Esophagus muscularis mucosa (tissue), 4 donors: Measurements from ENCODE around the gene SNRPD2. TPM values are rescaled to one million over a fixed set of nuclear protein-coding genes. Genes with fewer than 3 reads are reported as not detected.
A peak's percentile ranks its signal among the peaks of the same experiment; 100 is the strongest.

Experiments
- DNase-seq: peaks from one replicate; pipeline ENCODE4 v3.0.0-alpha.2; 2017; ENCODE audit errors: extremely low spot score
- H3K27ac ChIP-seq, 4 donors: fragments of 200-600 bp; sonication (generic); replicated peaks in 1 of 4; 1 replicate in 3 of 4; 2 replicates in 1 of 4; pipeline ENCODE4 v1.5.1; 2016 to 2019; ENCODE audit warnings: mild to moderate bottlenecking in 1 of 4
- H3K27me3 ChIP-seq, 4 donors: fragments of 200-600 bp; sonication (generic); one replicate each; pipeline versions ENCODE4 v1.5.1 to v1.6.0; 2016 to 2019
- H3K36me3 ChIP-seq, 4 donors: fragments of 200-600 bp; sonication (generic); one replicate each; pipeline ENCODE4 v1.5.1; 2016 to 2019
- H3K4me1 ChIP-seq, 4 donors: fragments of 200-600 bp; sonication (generic); one replicate each; pipeline ENCODE4 v1.5.1; 2016 to 2019
- H3K4me3 ChIP-seq, 4 donors: fragments of 200-600 bp; sonication (generic); 1 replicate in 2 of 4; 2 replicates in 2 of 4; pipeline ENCODE4 v1.5.1; 2016 to 2019; ENCODE audit warnings: mild to moderate bottlenecking in 4 of 4, moderate library complexity in 1 of 4
- H3K9me3 ChIP-seq, 4 donors: fragments of 200-600 bp; sonication (generic); 1 replicate in 3 of 4; 2 replicates in 1 of 4; pipeline ENCODE4 v1.5.1; 2016 to 2019
- EP300 ChIP-seq: sonication (generic); formaldehyde crosslinking; IDR thresholded peaks from one replicate; pipeline ENCODE4 v1.6.1; 2017; ENCODE audit warnings: antibody characterized with exemption
- POLR2A ChIP-seq: fragments of 450-650 bp; IDR thresholded peaks from one replicate; pipeline ENCODE4 v1.6.1; 2017; ENCODE audit warnings: antibody characterized with exemption, moderate library complexity, mild to moderate bottlenecking, low read depth
- POLR2AphosphoS5 ChIP-seq, 2 donors: sonication (generic); formaldehyde crosslinking; IDR thresholded peaks; one replicate each; pipeline ENCODE4 v1.6.1; 2017; ENCODE audit warnings: antibody characterized with exemption in 2 of 2
- WGBS: methylation state at CpG from one replicate; pipeline ENCODE4 v1.1.5; 2018; 5-methylcytosine and 5-hydroxymethylcytosine counted together
- intact Hi-C: fragments of 100-400 bp; cut with DNase I; formaldehyde crosslinking; loops from one replicate; pipeline ENCODE4 v1.15.1; 2023
- total RNA-seq, 4 donors: library from RNA; depleted of rRNA; stranded (reverse); fragments of >200 nt; gene quantifications; one replicate each; pipeline versions ENCODE4 v1.1.0 to v1.2.1, GENCODE V29; 2016
- TF ChIP-seq, protein P1 (sequence below), 3 experiments: fragments of 200-600 bp in 2 of 3; fragments of 450-650 bp in 1 of 3; sonication (generic) in 2 of 3; IDR thresholded peaks; one replicate each; pipeline ENCODE4 v1.5.1; 2017 to 2019; ENCODE audit warnings: antibody characterized with exemption in 3 of 3, mild to moderate bottlenecking in 2 of 3, moderate library complexity in 1 of 3

Gene SNRPD2
- total RNA-seq, 4 donors from 2014 or later: 107 to 167 (median 139) TPM

DNA sequence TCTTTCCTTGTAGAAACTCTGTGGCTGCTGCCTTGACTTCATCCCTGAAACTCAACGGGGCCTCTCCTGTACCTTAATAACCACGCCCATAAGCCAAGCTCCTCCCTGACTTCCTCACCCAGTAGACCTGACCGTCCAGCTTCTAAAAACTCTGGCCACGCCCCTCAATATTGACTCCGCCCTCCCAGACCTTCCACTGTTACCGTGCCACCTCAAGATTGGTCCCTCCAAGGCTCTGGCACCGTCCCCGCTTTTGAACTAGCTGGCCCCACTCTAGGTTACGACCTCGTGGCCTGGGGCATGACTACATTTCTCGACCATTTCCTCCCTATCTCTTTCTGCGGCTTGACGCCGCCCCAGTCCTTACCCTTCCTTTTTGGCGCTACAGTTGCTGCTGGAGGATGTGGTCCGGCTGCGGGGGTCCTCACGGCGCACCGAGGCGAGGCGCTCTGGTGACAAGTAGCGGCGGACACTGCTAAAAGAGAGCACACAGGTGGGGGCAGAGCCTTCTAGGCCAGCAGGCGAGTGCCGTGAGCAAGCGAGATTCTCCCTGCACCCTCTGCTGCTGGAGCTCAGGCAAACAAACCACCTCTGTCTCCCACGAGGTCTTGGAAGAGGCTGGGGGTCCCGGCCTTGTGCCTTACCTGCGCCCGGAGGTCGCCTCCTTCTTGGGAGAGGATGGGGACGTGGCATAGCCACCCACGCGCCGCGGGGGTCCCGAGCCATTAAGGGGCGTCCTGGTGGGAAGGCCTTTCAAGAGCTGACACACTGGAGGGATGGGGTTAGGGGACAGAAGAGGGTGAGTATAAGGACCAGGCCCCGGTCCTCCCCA, 50.3 kb downstream of the SNRPD2 start:
- TF ChIP-seq, protein P1, sequence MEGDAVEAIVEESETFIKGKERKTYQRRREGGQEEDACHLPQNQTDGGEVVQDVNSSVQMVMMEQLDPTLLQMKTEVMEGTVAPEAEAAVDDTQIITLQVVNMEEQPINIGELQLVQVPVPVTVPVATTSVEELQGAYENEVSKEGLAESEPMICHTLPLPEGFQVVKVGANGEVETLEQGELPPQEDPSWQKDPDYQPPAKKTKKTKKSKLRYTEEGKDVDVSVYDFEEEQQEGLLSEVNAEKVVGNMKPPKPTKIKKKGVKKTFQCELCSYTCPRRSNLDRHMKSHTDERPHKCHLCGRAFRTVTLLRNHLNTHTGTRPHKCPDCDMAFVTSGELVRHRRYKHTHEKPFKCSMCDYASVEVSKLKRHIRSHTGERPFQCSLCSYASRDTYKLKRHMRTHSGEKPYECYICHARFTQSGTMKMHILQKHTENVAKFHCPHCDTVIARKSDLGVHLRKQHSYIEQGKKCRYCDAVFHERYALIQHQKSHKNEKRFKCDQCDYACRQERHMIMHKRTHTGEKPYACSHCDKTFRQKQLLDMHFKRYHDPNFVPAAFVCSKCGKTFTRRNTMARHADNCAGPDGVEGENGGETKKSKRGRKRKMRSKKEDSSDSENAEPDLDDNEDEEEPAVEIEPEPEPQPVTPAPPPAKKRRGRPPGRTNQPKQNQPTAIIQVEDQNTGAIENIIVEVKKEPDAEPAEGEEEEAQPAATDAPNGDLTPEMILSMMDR (IDR thresholded peaks at IDR 0.05): no peak
- TF ChIP-seq POLR2A (no peak), EP300 (no peak), POLR2AphosphoS5 (IDR thresholded peaks at IDR 0.05) (no peak)
- Histone ChIP-seq H3K27ac (peak overlapping the region; percentile 72 to 78 (median 74)), H3K36me3 (no peaks in the 10 kb centered on the region), H3K4me3 (peak overlapping the region; percentile 40 to 54 (median 50)), H3K27me3 (peaks cover 0 to 34% (median 11%) of the 10 kb centered on the region in 4 donors), H3K4me1 (peaks cover 30 to 67% (median 64%) of the 10 kb centered on the region in 4 donors), H3K9me3 (no peaks in the 10 kb centered on the region)
- WGBS: 20% methylated on average over 24 of the region's 40 CpGs
- intact Hi-C loops: loop anchor here (1.0 to 5.0 kb wide), 3 partner anchors 34 to 119 kb away; no protein-coding TSS in a partner anchor
- peak; percentile 95 for DNase-seq

DNA sequence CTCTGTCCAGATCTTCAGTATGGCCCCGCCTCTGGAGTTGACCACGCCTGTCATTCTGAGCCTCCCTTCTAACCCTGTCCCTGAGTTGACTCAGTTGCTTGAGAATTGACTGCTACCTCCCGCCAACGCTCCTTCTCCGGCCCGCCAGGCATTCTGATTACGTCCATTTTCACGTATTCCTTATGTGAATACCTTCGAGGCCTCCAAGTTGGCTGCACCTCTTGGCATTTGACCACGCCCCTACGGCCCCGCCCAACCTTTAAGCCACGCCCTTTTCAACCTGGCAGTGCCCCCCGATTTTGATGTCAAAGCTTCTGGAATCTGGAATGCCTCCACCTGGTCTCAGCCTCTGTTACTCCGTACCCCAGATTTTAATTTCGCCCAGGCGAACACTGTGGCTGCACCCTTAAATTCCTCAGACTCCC, 50.9 kb downstream of the SNRPD2 start:
- TF ChIP-seq POLR2A: no peak
- no peak for TF ChIP-seq POLR2AphosphoS5 (IDR thresholded peaks at IDR 0.05)
- TF ChIP-seq, protein P1 (IDR thresholded peaks at IDR 0.05): no peak
- TF ChIP-seq EP300: no peak
- peaks cover 24 to 61% (median 58%) of the 10 kb centered on the region in 4 donors for H3K4me1 ChIP-seq
- DNase-seq: no peak
- H3K27me3 ChIP-seq: peaks cover 0 to 28% (median 9%) of the 10 kb centered on the region in 4 donors
- no peaks in the 10 kb centered on the region for H3K9me3 ChIP-seq
- H3K27ac ChIP-seq: peak overlapping the region in 3 of 4 donors; percentile 72 to 78 (median 76)
- H3K4me3 ChIP-seq: peak overlapping the region in 1 of 4 donors; percentile 54
- intact Hi-C loops: loop anchor here (5.0 kb wide), 1 partner anchor 41 kb away; no protein-coding TSS in a partner anchor
- 64% methylated on average over 17 of the region's 17 CpGs for WGBS
- H3K36me3 ChIP-seq: no peaks in the 10 kb centered on the region

DNA sequence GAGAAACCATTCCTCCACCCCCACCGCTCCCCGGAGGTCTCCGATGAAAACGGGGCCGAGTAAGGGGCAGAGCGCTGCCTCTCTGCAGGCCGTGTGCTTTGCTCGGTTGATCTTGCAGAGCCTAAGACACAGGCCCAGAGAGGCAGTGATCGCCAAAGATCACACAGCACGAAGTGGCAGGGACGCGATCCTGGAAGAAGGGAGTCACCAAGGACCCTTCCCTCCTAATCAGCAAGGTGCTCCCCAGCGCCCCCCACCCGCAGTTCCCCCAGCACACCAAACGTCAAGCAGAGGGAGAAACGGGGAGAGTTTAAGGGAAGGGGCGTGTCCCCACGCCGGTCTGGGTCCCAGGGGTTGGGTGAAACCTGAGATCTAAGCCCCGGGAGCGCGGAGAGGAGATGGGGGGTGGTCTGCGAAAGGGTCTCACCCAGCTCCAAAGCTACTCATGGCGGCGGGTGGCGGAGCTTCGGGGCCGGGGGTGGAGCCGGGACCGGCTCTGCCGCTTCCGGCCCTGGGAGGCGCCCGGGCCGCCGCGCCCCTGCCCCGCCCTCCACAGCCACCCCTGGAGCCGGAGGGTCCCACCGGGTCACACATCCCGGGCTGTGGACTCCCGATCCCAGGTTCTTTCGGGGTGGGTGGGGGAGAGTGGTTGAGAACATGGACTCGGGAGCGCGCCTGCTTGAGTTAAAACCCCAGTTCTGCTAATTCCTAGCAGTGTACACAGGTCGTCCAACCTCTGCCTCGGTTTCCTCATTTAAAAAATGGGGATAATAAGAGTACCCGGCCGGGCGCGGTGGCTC, 52.6 kb downstream of the SNRPD2 start, which contains the start of gene EML2:
EML2 (minus strand) TSS at position 468 of the 800 bp plus-strand sequence; CDS start at position 447, 21 bp downstream.
- no peak for DNase-seq
- H3K4me3 ChIP-seq: peak within 1 kb of the TSS; percentile 63 to 70 (median 66)
- 9% methylated on average over 17 of the region's 52 CpGs for WGBS
- intact Hi-C loops: no loop called here
- H3K27me3 ChIP-seq: peaks cover 0 to 10% (median 3%) of the 10 kb centered on the region in 4 donors
- peaks cover 24 to 52% (median 50%) of the 10 kb centered on the region in 4 donors for H3K4me1 ChIP-seq
- H3K9me3 ChIP-seq: no peaks in the 10 kb centered on the region
- H3K36me3 ChIP-seq: no peaks in the 10 kb centered on the region
- TF ChIP-seq POLR2AphosphoS5 (IDR thresholded peaks at IDR 0.05) (no peak), POLR2A (no peak), EP300 (no peak)
- TF ChIP-seq, protein P1 (IDR thresholded peaks at IDR 0.05): no peak
- H3K27ac ChIP-seq: peak within 1 kb of the TSS in 1 of 4 donors; percentile 33

DNA sequence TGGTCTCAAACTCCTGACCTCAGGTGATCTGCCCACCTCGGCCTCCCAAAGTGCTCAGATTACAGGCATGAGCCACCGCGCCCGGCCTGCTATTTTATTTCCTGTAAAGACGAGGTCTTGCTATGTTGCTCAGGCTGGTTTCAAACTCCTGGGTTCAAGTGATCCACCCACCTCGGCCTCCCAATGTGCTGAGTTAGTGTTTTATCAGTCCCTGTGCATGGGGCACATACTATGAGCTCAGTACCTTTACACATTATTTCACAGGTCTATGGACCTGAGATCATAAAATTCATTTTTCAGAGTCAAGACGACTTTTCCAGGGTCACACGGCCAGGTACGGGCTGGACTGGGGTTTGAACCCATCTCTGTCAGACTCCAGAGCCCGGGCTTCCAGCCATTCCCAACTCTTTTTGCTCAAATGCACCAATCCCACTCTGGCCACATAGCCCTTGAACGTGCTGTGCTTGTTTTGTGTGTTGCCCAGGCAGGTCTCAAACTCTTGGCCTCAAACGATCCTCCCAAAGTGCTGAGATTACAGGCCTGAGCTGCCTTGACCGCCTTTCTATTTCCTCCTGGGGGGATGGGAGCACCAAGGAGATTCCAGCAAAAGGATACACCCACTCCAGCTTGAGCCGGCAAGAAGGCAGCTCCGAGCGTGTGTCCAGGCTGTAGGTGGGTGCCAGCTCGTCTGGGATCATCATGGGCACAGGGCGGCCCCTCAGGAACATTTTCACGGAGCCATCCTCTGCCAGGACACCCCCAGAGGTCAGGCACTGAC, 53.7 kb downstream of the SNRPD2 start:
- WGBS: 72% methylated on average over 19 of the region's 19 CpGs
- no peak overlapping the region for H3K27ac ChIP-seq

More for the DNA sequence above, 53.7 kb downstream of the SNRPD2 start:
- Histone ChIP-seq H3K36me3 (no peaks in the 10 kb centered on the region), H3K4me1 (peaks cover 23 to 46% (median 43%) of the 10 kb centered on the region in 4 donors), H3K4me3 (peak overlapping the region in 3 of 4 donors; percentile 63 to 70 (median 67)), H3K9me3 (no peaks in the 10 kb centered on the region), H3K27me3 (no peaks in the 10 kb centered on the region)
- TF ChIP-seq POLR2A (no peak), EP300 (no peak), POLR2AphosphoS5 (IDR thresholded peaks at IDR 0.05) (no peak)
- TF ChIP-seq, protein P1 (IDR thresholded peaks at IDR 0.05): no peak
- no peak for DNase-seq
- intact Hi-C loops: no loop called here
